IMR-90 (cell line): ENCODE results near the gene ERCC3.

Source experiments
- MAZ ChIP-seq: IDR thresholded peaks from 2 replicates; pipeline ENCODE4 v1.6.1; 2012; ENCODE audit warnings: low read depth, mild to moderate bottlenecking, low read length, improper control_type of control experiment, moderate library complexity, borderline replicate concordance
- RAD21 ChIP-seq: IDR thresholded peaks from 2 replicates; pipeline ENCODE4 v1.6.1; 2012; ENCODE audit warnings: low read length, improper control_type of control experiment
- TF ChIP-seq, protein P1 (sequence below): conservative IDR thresholded peaks from 2 replicates; pipeline ENCODE4 v1.5.1; 2012; ENCODE audit warnings: mild to moderate bottlenecking, low read depth, low read length, improper control_type of control experiment

DNA sequence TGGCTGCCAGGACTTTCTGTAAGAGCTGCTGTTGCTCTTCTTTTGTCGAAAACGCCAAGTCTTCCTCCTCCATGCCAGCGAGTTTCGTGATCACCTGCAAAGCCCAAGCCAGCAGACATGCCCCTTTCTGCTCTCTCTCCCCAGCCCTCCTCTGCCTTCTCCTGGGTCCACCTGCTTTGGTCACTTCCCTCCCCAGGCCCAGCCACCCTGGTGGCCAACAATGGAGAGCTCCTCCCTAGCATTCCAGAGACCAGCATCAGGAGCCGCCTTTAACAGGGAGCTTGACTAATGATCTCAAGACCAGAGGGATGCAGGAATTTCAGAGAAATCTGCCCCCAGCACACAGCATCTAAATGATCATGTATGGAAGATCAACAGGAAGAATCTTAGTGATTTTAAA, 34.6 kb downstream of the ERCC3 start:
- no peak for TF ChIP-seq MAZ
- TF ChIP-seq, protein P1, sequence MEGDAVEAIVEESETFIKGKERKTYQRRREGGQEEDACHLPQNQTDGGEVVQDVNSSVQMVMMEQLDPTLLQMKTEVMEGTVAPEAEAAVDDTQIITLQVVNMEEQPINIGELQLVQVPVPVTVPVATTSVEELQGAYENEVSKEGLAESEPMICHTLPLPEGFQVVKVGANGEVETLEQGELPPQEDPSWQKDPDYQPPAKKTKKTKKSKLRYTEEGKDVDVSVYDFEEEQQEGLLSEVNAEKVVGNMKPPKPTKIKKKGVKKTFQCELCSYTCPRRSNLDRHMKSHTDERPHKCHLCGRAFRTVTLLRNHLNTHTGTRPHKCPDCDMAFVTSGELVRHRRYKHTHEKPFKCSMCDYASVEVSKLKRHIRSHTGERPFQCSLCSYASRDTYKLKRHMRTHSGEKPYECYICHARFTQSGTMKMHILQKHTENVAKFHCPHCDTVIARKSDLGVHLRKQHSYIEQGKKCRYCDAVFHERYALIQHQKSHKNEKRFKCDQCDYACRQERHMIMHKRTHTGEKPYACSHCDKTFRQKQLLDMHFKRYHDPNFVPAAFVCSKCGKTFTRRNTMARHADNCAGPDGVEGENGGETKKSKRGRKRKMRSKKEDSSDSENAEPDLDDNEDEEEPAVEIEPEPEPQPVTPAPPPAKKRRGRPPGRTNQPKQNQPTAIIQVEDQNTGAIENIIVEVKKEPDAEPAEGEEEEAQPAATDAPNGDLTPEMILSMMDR, result no peak
- no peak for TF ChIP-seq RAD21
